ENCODE results near the gene AHI1.

The AHI1 gene

GRCh38 chr6:135451617-135452190, 45.8 kb downstream of the AHI1 start:
- TF ChIP-seq POLR2A (IDR thresholded peaks at IDR 0.05; ENCODE audit: low read length) (no peak), GATA1 (IDR thresholded peaks at IDR 0.05; ENCODE audit: low read depth, low read length) (no peak)
- DNase-seq: peak; percentile 32 to 66

DNA sequence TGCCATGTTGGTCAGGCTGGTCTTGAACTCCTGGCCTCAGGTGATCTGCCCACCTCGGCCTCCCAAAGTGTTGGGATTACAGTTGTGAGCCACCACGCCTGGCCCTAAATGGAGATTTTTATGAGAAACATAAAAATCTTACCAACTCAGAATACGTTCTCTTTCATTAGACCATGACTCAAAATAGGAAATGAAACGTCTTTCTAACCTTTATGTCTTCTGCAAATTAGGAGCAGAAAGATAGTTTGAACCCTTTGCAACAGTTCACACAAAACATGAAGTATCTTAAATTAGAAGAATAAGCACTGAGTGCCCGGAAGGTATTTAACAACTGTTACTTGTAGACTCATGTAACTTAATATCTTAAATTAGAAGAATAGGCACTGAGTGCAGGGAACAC, 48.3 kb downstream of the AHI1 start:
- TF ChIP-seq GATA1 (IDR thresholded peaks at IDR 0.05; ENCODE audit: low read depth, low read length) (no peak), POLR2A (IDR thresholded peaks at IDR 0.05; ENCODE audit: low read length) (no peak)
- DNase-seq: no peak

DNA sequence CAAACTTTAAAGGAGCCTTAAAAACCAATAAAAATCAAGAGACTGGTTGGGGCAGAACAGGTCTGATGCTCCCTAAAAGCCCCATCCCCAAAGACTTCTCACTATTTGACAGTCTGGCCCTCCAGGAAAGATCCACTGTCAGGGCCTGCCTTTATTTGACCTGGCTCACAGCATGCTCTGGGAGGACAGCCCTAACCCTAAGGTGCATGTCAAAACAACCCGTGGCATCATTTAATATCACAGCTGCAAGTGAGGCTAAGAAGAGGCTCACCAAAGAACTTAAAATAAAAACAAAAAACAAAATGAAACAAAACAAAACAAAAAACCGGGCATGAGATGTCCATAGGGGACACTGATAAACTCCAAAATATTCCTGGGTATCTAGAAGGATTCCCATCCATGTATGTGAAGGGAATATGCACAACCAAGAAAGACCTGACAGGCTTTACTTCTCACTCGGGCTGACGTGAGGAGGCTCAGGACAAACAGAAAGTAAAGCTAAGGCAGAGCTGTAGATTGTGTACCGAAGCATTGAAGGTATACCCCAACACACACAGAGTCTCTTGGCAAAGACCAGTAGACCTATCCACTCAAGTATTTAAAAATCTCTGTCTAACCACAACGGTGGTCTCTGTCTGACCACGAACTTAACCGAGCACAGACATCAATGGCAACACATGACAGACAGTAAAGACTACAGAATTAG, 57.3 kb downstream of the AHI1 start:
- DNase-seq: no peak

GRCh38 chr6:135439549-135439948, 58.0 kb downstream of the AHI1 start:
- TF ChIP-seq GATA1 (IDR thresholded peaks at IDR 0.05; ENCODE audit: low read depth, low read length) (no peak), POLR2A (IDR thresholded peaks at IDR 0.05; ENCODE audit: low read length) (no peak)
- DNase-seq: no peak

More for the DNA sequence above, 57.3 kb downstream of the AHI1 start:
- TF ChIP-seq POLR2A (IDR thresholded peaks at IDR 0.05; ENCODE audit: low read length) (no peak), GATA1 (IDR thresholded peaks at IDR 0.05; ENCODE audit: low read depth, low read length) (no peak)

DNA sequence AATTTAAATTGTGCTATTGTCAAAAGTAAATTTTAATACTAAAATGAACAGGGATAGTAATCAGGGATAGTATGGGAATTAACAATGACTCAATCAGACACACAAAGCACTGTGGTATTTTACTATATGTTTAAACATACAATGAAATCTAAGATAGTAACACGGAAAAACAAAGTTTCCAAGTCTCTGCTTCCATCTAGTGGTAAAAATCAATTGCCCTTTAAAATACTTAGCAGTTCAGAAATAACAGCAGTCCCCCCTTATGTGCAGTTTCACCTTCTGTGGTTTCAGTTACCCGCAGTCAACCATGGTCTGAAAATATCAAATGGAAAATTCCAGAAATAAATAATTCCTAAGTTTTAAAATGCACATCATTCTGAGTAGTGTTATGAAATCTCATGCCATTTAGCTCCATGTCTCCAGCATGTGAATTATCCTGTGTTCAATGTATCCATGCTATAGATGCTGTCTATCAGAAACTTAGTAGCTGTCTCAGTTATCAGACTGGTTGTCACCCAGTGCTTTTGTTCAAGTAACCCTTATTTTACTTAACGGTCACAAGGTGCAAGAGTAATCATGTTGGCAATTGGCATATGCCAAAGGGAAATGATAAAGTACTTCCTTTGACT, 58.5 kb downstream of the AHI1 start:
- TF ChIP-seq POLR2A (IDR thresholded peaks at IDR 0.05; ENCODE audit: low read length) (no peak), GATA1 (IDR thresholded peaks at IDR 0.05; ENCODE audit: low read depth, low read length) (no peak)
- peak; percentile 46 to 56 for DNase-seq

GRCh38 chr6:135434991-135435390, 62.5 kb downstream of the AHI1 start:
- TF ChIP-seq GATA1 (IDR thresholded peaks at IDR 0.05; ENCODE audit: low read depth, low read length) (no peak), POLR2A (IDR thresholded peaks at IDR 0.05; ENCODE audit: low read length) (no peak)
- DNase-seq: no peak

- DNase-seq: no peak
- TF ChIP-seq GATA1 (IDR thresholded peaks at IDR 0.05; ENCODE audit: low read depth, low read length) (no peak), POLR2A (IDR thresholded peaks at IDR 0.05; ENCODE audit: low read length) (no peak)
These were observed 63.4 kb downstream of the AHI1 start for GRCh38 chr6:135434095-135434494.

DNA sequence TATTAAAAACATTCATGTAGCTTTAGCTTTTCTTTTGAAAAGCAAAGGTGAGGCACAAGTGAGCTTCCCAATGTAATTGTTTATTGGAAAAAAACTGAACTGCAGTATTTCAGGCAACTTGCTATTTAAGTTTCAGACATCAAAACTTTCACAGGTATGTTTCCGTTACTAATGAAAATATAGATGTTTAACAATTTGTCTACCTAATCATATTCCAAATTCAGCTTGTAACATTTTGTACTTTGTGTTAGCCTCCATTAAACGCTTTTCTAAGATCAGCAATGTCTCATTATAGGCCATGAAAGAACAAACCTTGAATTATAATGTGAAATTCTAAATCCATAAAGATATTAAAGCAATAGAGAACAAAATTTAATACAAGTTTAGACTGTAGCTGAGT, 69.5 kb downstream of the AHI1 start:
- no peak for DNase-seq
- TF ChIP-seq POLR2A (IDR thresholded peaks at IDR 0.05; ENCODE audit: low read length) (no peak), GATA1 (IDR thresholded peaks at IDR 0.05; ENCODE audit: low read depth, low read length) (no peak)

GRCh38 chr6:135426833-135427232, 70.7 kb downstream of the AHI1 start:
- TF ChIP-seq POLR2A (IDR thresholded peaks at IDR 0.05; ENCODE audit: low read length): no peak
- TF ChIP-seq GATA1 (IDR thresholded peaks at IDR 0.05; ENCODE audit: low read depth, low read length): no peak
- DNase-seq: no peak

GRCh38 chr6:135424385-135424784, 73.2 kb downstream of the AHI1 start:
- DNase-seq: no peak
- TF ChIP-seq POLR2A (IDR thresholded peaks at IDR 0.05; ENCODE audit: low read length) (no peak), GATA1 (IDR thresholded peaks at IDR 0.05; ENCODE audit: low read depth, low read length) (no peak)

DNA sequence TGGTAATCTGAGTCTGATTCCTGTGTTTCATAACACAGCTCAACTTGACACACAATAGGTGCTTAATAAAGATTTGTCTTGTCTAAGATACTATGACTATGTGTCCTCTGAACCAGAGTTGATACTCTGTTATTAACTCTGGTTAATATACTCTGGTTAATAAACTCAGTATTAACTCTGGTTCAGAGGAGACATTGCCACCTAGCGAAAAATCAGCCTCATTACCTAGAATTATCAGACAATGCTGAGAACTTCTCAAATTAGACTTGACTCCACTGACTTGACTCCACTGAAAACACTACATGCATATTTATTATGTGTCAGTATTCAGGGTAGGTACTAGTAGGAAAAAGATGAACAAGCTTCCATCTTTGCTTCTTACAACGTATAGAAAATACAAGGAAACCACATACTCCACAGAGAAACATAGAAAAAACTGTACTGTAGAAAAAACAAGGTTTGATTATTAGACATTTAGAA, 73.9 kb downstream of the AHI1 start:
- DNase-seq: peak; percentile 64 to 71
- TF ChIP-seq POLR2A (IDR thresholded peaks at IDR 0.05; ENCODE audit: low read length): no peak
- no peak for TF ChIP-seq GATA1 (IDR thresholded peaks at IDR 0.05; ENCODE audit: low read depth, low read length)

- no peak for TF ChIP-seq GATA1 (IDR thresholded peaks at IDR 0.05; ENCODE audit: low read depth, low read length)
- no peak for TF ChIP-seq POLR2A (IDR thresholded peaks at IDR 0.05; ENCODE audit: low read length)
- peak; percentile 52 to 77 for DNase-seq
These were observed 78.4 kb downstream of the AHI1 start for GRCh38 chr6:135419162-135419561.

GRCh38 chr6:135418040-135418760, 79.3 kb downstream of the AHI1 start:
- DNase-seq: no peak
- TF ChIP-seq POLR2A (IDR thresholded peaks at IDR 0.05; ENCODE audit: low read length) (no peak), GATA1 (IDR thresholded peaks at IDR 0.05; ENCODE audit: low read depth, low read length) (no peak)

DNA sequence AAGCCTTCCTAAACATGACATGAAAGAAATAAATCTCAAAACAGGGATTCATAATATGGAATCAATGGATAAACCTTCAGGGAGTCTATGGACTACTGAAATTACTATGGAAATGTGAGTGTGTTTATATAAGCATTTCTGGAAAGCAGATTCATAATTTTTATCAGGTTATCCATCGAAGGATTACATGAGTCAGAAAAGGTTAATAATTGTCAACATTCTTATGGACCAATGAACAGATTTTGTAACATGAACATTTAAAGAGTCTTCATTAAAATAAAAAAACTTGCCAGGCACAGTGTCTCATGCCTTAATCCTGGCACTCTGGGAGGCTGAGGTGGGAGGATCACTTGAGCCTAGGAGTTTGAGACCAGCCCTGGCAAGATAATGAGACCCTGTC, 84.8 kb downstream of the AHI1 start:
- no peak for TF ChIP-seq GATA1 (IDR thresholded peaks at IDR 0.05; ENCODE audit: low read depth, low read length)
- TF ChIP-seq POLR2A (IDR thresholded peaks at IDR 0.05; ENCODE audit: low read length): no peak
- DNase-seq: no peak
